IMR-90 (cell line): Measurements from ENCODE around the gene LRRC8B. TPM values are rescaled to one million over a fixed set of nuclear protein-coding genes. Genes with fewer than 3 reads are reported as not detected.

Experiments
- ATAC-seq: fragments of 200-7000 bp; cut with Tn5 transposase; 2 replicates; pipeline ENCODE4 v1.9.1; 2020; ENCODE audit warnings: low read depth, mild to moderate bottlenecking, moderate library complexity
- BruUV-seq: library from RNA; stranded (reverse); fragments of 400-500 nt; replicated peaks from 2 replicates; lab custom pipeline; 2021; lab: Mats Ljungman, UMichigan
- CTCF ChIA-PET: fragments of 300-600 bp; formaldehyde crosslinking; extraction: SDS; loops from one replicate; lab custom pipeline; 2021; ENCODE audit warnings: antibody characterized with exemption; lab: Yijun Ruan, JAX
- POLR2A ChIA-PET: fragments of 300-600 bp; sonication (Branson Sonifier 250); formaldehyde crosslinking; loops from one replicate; lab custom pipeline; 2022; ENCODE audit warnings: antibody characterized with exemption; ENCODE audit not compliant: unreplicated experiment; lab: Charles Lee
- DNase-seq: peaks from one replicate; pipeline ENCODE4 v3.0.0; 2013
- H2AFZ ChIP-seq: replicated peaks from 2 replicates; pipeline ENCODE3; 2013; ENCODE audit warnings: low read length, mild to moderate bottlenecking; ENCODE audit not compliant: poor library complexity
- H2AK5ac ChIP-seq: 2 replicates; pipeline ENCODE4 v1.6.1; 2013; ENCODE audit warnings: low read depth, low read length, inconsistent platforms
- H2AK9ac ChIP-seq: replicated peaks from 2 replicates; pipeline ENCODE3; 2013; ENCODE audit warnings: mild to moderate bottlenecking, low read depth, low read length, moderate library complexity; ENCODE audit not compliant: poor library complexity
- H2BK120ac ChIP-seq: 2 replicates; pipeline ENCODE4 v1.6.1; 2013; ENCODE audit warnings: low read depth, low read length, inconsistent platforms
- H2BK15ac ChIP-seq: 3 replicates; pipeline ENCODE4 v1.6.1; 2013; ENCODE audit warnings: low read depth, low read length, inconsistent platforms
- H2BK20ac ChIP-seq: 2 replicates; pipeline ENCODE4 v1.6.1; 2013; ENCODE audit warnings: low read depth, mild to moderate bottlenecking, inconsistent platforms, low read length, moderate library complexity
- H2BK5ac ChIP-seq: 2 replicates; pipeline ENCODE4 v1.6.1; 2013; ENCODE audit warnings: mild to moderate bottlenecking, low read depth, low read length, inconsistent platforms; ENCODE audit not compliant: poor library complexity, severe bottlenecking
- H3K14ac ChIP-seq: replicated peaks from 2 replicates; pipeline ENCODE4 v1.6.1; 2013; ENCODE audit warnings: low read depth, low read length, inconsistent platforms
- H3K18ac ChIP-seq: 2 replicates; pipeline ENCODE4 v1.6.1; 2013; ENCODE audit warnings: low read depth, low read length, control low read depth
- H3K23ac ChIP-seq: 2 replicates; pipeline ENCODE4 v1.6.1; 2013; ENCODE audit warnings: low read depth, low read length, inconsistent platforms
- H3K27ac ChIP-seq: 2 replicates; pipeline ENCODE4 v1.5.1; 2013; ENCODE audit warnings: mild to moderate bottlenecking, control low read depth, low read length; ENCODE audit not compliant: insufficient read depth
- H3K27me3 ChIP-seq: 2 replicates; pipeline ENCODE4 v1.6.1; 2013; ENCODE audit warnings: low read length; ENCODE audit not compliant: control insufficient read depth, insufficient read depth
- H3K36me3 ChIP-seq: 2 replicates; pipeline ENCODE4 v1.6.1; 2013; ENCODE audit warnings: low read length, mixed read lengths; ENCODE audit not compliant: control insufficient read depth, insufficient read depth
- H3K4ac ChIP-seq: 2 replicates; pipeline ENCODE4 v1.6.1; 2013; ENCODE audit warnings: low read depth, low read length, inconsistent platforms
- H3K4me1 ChIP-seq: 2 replicates; pipeline ENCODE4 v1.6.1; 2013; ENCODE audit warnings: low read length, mixed read lengths; ENCODE audit not compliant: control insufficient read depth, insufficient read depth
- H3K4me2 ChIP-seq: 2 replicates; pipeline ENCODE4 v1.6.1; 2013; ENCODE audit warnings: low read depth, mild to moderate bottlenecking, control low read depth, low read length, moderate library complexity
- H3K4me3 ChIP-seq: 2 replicates; pipeline ENCODE4 v1.5.1; 2013; ENCODE audit warnings: low read depth, mild to moderate bottlenecking, control low read depth, low read length, moderate library complexity; ENCODE audit not compliant: insufficient read depth
- H3K56ac ChIP-seq: 2 replicates; pipeline ENCODE4 v1.6.1; 2013; ENCODE audit warnings: low read length, inconsistent platforms; ENCODE audit not compliant: insufficient read depth; ENCODE audit errors: extremely low read depth
- H3K79me1 ChIP-seq, 2 experiments: 2 replicates each; pipeline ENCODE4 v1.6.1; 2013; ENCODE audit warnings: low read length in 2 of 2, inconsistent platforms in 1 of 2, low read depth in 1 of 2
- H3K9ac ChIP-seq: 2 replicates; pipeline ENCODE4 v1.6.1; 2013; ENCODE audit warnings: low read depth, low read length, control low read depth
- H3K9me1 ChIP-seq: 2 replicates; pipeline ENCODE4 v1.6.1; 2013; ENCODE audit warnings: low read length, inconsistent platforms; ENCODE audit not compliant: insufficient read depth
- H3K9me3 ChIP-seq: 2 replicates; pipeline ENCODE4 v1.6.1; 2013; ENCODE audit warnings: low read length; ENCODE audit not compliant: control insufficient read depth, insufficient read depth
- H4K20me1 ChIP-seq: 2 replicates; pipeline ENCODE4 v1.6.1; 2013; ENCODE audit warnings: low read length, inconsistent platforms; ENCODE audit not compliant: insufficient read depth
- H4K5ac ChIP-seq: 2 replicates; pipeline ENCODE4 v1.6.1; 2013; ENCODE audit warnings: mild to moderate bottlenecking, low read depth, low read length, control low read depth
- H4K8ac ChIP-seq, 2 experiments: 2 replicates each; pipeline ENCODE4 v1.6.1; 2013; ENCODE audit warnings: low read depth in 2 of 2, low read length in 2 of 2, control low read depth in 1 of 2, inconsistent platforms in 1 of 2
- H4K91ac ChIP-seq: 2 replicates; pipeline ENCODE4 v1.6.1; 2013; ENCODE audit warnings: low read depth, low read length, inconsistent platforms; ENCODE audit not compliant: insufficient read depth
- BHLHE40 ChIP-seq: fragments of 150-350 bp; IDR thresholded peaks from 2 replicates; pipeline ENCODE4 v1.6.1; 2016; ENCODE audit warnings: mild to moderate bottlenecking, low read depth, low read length
- MAFK ChIP-seq: IDR thresholded peaks from 2 replicates; pipeline ENCODE4 v1.6.1; 2012; ENCODE audit warnings: low read depth, low read length, improper control_type of control experiment
- MAZ ChIP-seq: IDR thresholded peaks from 2 replicates; pipeline ENCODE4 v1.6.1; 2012; ENCODE audit warnings: low read depth, mild to moderate bottlenecking, low read length, improper control_type of control experiment, moderate library complexity, borderline replicate concordance
- RAD21 ChIP-seq: IDR thresholded peaks from 2 replicates; pipeline ENCODE4 v1.6.1; 2012; ENCODE audit warnings: low read length, improper control_type of control experiment
- RFX5 ChIP-seq: IDR thresholded peaks from 2 replicates; pipeline ENCODE4 v1.8.0; 2012; ENCODE audit warnings: low read depth, mild to moderate bottlenecking, low read length, moderate library complexity
- SMC3 ChIP-seq: fragments of 150-350 bp; IDR thresholded peaks from 2 replicates; pipeline ENCODE4 v1.6.1; 2016; ENCODE audit warnings: low read depth, mild to moderate bottlenecking, antibody characterized with exemption, low read length, moderate library complexity
- WGBS, 2 experiments: methylation state at CpG; one replicate each; pipeline versions ENCODE4 v1.1.5 to v1.1.7; 2013; ENCODE audit warnings: missing lambda C conversion rate in 2 of 2; ENCODE audit not compliant: insufficient read length in 1 of 2; ENCODE audit errors: extremely low coverage in 2 of 2; 5-methylcytosine and 5-hydroxymethylcytosine counted together
- dilution Hi-C: fragments of 300-500 bp; cut with HindIII; formaldehyde crosslinking; loops from one replicate; pipeline ENCODE4 v1.14.3; 2018; ENCODE audit warnings: low sequenced_read_pairs; ENCODE audit not compliant: unreplicated experiment
- in situ Hi-C: fragments of 300-500 bp; cut with MboI; formaldehyde crosslinking; loops from 3 replicates; pipeline ENCODE4 v1.14.3; 2019; ENCODE audit warnings: low sequenced_read_pairs, inconsistent platforms, mixed read lengths
- intact Hi-C: fragments of 100-400 bp; cut with micrococcal nuclease; formaldehyde crosslinking; loops from 2 replicates; pipeline ENCODE4 v1.10.0; 2022
- polyA plus RNA-seq, 3 experiments: library from polyadenylated mRNA; depleted of rRNA; stranded (reverse); fragments of >200 nt; gene quantifications; 2 replicates each; pipeline ENCODE4 v1.2.3, GENCODE V29; 2012; ENCODE audit warnings: low replicate concordance in 1 of 3
- total RNA-seq: library from RNA; depleted of rRNA; stranded (reverse); fragments of >200 nt; gene quantifications from 2 replicates; pipeline ENCODE4 v1.2.3, GENCODE V29; 2012
- TF ChIP-seq, protein P1 (sequence below): fragments of 150-350 bp; IDR thresholded peaks from 2 replicates; pipeline ENCODE4 v1.6.1; 2016; ENCODE audit warnings: low read depth, mild to moderate bottlenecking, low read length, moderate library complexity, borderline replicate concordance

Gene LRRC8B
- total and polyA plus RNA-seq, 2 of the 4 experiments (the other 2 are of a cell fraction) = 0.74 to 1.8 TPM

DNA sequence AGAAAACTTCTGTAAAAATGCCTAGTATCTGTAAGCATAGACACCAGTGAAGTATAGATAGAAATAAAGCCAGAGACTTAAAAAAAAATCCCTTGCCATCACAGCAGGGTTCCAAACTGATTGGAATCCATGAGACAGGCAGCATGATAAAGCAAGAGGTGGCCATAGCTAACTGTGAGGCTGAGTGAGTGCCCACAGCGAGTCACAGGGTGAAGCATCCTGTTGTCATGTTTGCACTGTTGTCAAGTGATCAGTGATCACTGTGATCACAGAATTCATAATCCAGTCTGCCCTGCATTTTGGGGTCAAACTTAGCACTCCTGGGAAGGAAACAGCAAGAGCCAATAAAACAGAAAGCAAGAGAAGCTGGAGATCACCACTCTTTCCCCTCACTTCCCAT is 33.3 kb downstream of the LRRC8B start:
- H3K14ac ChIP-seq = no peak overlapping the region
- H3K36me3 ChIP-seq = no peaks in the 10 kb centered on the region
- H4K91ac ChIP-seq = no peak overlapping the region
- no peak overlapping the region for H3K56ac ChIP-seq
- H4K8ac ChIP-seq = no peak overlapping the region
- H3K23ac ChIP-seq = no peak overlapping the region
- H3K79me1 ChIP-seq = no peaks in the 10 kb centered on the region
- no peak overlapping the region for H3K4me3 ChIP-seq
- H3K4me2 ChIP-seq = no peak overlapping the region
- H2BK120ac ChIP-seq = no peak overlapping the region
- dilution Hi-C loops (no loop called here), intact Hi-C loops (no loop called here), in situ Hi-C loops (no loop called here)
- H3K9me3 ChIP-seq = no peaks in the 10 kb centered on the region
- POLR2A ChIA-PET = no interaction called here
- no peak overlapping the region for H3K18ac ChIP-seq
- no peaks in the 10 kb centered on the region for H3K9me1 ChIP-seq
- no peak overlapping the region for H2BK20ac ChIP-seq
- no peak overlapping the region for H2AK9ac ChIP-seq
- ATAC-seq (no peak), DNase-seq (no peak)
- CTCF ChIA-PET = interaction anchor here (0.6 kb wide), 1 partner anchor 35 kb away, joined by 3 read pairs; no protein-coding TSS in a partner anchor
- no peak overlapping the region for H2AK5ac ChIP-seq
- H2BK15ac ChIP-seq = no peak overlapping the region
- H2BK5ac ChIP-seq = no peak overlapping the region
- H3K4me1 ChIP-seq = no peaks in the 10 kb centered on the region
- no peak overlapping the region for H3K27ac ChIP-seq
- no peak overlapping the region for H2AFZ ChIP-seq
- H3K9ac ChIP-seq = no peak overlapping the region
- no peak for TF ChIP-seq SMC3
- no peak for TF ChIP-seq MAZ
- no peak for TF ChIP-seq BHLHE40
- no peak for TF ChIP-seq MAFK
- no peak for TF ChIP-seq RFX5
- TF ChIP-seq, protein P1, sequence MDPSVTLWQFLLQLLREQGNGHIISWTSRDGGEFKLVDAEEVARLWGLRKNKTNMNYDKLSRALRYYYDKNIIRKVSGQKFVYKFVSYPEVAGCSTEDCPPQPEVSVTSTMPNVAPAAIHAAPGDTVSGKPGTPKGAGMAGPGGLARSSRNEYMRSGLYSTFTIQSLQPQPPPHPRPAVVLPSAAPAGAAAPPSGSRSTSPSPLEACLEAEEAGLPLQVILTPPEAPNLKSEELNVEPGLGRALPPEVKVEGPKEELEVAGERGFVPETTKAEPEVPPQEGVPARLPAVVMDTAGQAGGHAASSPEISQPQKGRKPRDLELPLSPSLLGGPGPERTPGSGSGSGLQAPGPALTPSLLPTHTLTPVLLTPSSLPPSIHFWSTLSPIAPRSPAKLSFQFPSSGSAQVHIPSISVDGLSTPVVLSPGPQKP = no peak
- TF ChIP-seq RAD21 = no peak
- no peak overlapping the region for H3K4ac ChIP-seq
- H4K20me1 ChIP-seq = no peaks in the 10 kb centered on the region
- no TSS peak for BruUV-seq
- no peaks in the 10 kb centered on the region for H3K27me3 ChIP-seq
- WGBS, 2 experiments = no CpG with 5 or more reads among the region's 1 CpG
- H4K5ac ChIP-seq = no peak overlapping the region
